GM20431 (cell line): ENCODE results near the gene AGAP4.
"Not testable (repeated sequence)": the region's sequence is repeated elsewhere in the genome, so short reads cannot be mapped to it uniquely, and the experiment has no call there.

Source experiments
- in situ Hi-C: fragments of 300-500 bp; cut with MseI, MboI; formaldehyde crosslinking; loops from one replicate; pipeline ENCODE4 v1.15.0; 2020; ENCODE audit warnings: low sequenced_read_pairs; ENCODE audit not compliant: unreplicated experiment

The AGAP4 gene

GRCh38 chr10:45847400-45847799 is at the start of gene AGAP4:
TSS of gene AGAP4 (minus strand) at chr10:45847500. CDS start at chr10:45847347, 153 bp downstream.
- in situ Hi-C loops: not testable (repeated sequence)

GRCh38 chr10:45890721-45891120 is 43.4 kb upstream of the AGAP4 start:
- in situ Hi-C loops: not testable (repeated sequence)

- in situ Hi-C loops: not testable (repeated sequence)
Measured at GRCh38 chr10:45889539-45890230, 42.4 kb upstream of the AGAP4 start.

- in situ Hi-C loops: not testable (repeated sequence)
Measured at GRCh38 chr10:45882880-45883279, 35.6 kb upstream of the AGAP4 start.

- in situ Hi-C loops: not testable (repeated sequence)
Measured at GRCh38 chr10:45865404-45865803, 18.1 kb upstream of the AGAP4 start.

GRCh38 chr10:45864264-45864663 is 17.0 kb upstream of the AGAP4 start:
- in situ Hi-C loops: not testable (repeated sequence)

GRCh38 chr10:45863632-45864031 is 16.3 kb upstream of the AGAP4 start:
- in situ Hi-C loops: not testable (repeated sequence)

GRCh38 chr10:45857931-45858330 is 10.6 kb upstream of the AGAP4 start:
- in situ Hi-C loops: not testable (repeated sequence)

GRCh38 chr10:45848467-45848866 is 1.2 kb upstream of the AGAP4 start:
- in situ Hi-C loops: not testable (repeated sequence)

- in situ Hi-C loops: loop anchor here (25.0 kb wide), 1 partner anchor 189 kb away; no protein-coding TSS in a partner anchor
Measured at GRCh38 chr10:45822918-45823317, 24.4 kb downstream of the AGAP4 start.

GRCh38 chr10:45820107-45820830 is 27.0 kb downstream of the AGAP4 start:
- in situ Hi-C loops: loop anchor here (25.0 kb wide), 1 partner anchor 192 kb away; no protein-coding TSS in a partner anchor

- in situ Hi-C loops: loop anchor here (25.0 kb wide), 1 partner anchor 193 kb away; no protein-coding TSS in a partner anchor
Measured at GRCh38 chr10:45819552-45819951, 27.7 kb downstream of the AGAP4 start.

GRCh38 chr10:45817912-45818311 is 29.4 kb downstream of the AGAP4 start:
- in situ Hi-C loops: loop anchor here (25.0 kb wide), 1 partner anchor 194 kb away; no protein-coding TSS in a partner anchor

- in situ Hi-C loops: loop anchor here (25.0 kb wide), 1 partner anchor 195 kb away; no protein-coding TSS in a partner anchor
Measured at GRCh38 chr10:45817130-45817859, 30.0 kb downstream of the AGAP4 start.

- in situ Hi-C loops: loop anchor here (25.0 kb wide), 1 partner anchor 198 kb away; no protein-coding TSS in a partner anchor
Measured at GRCh38 chr10:45814146-45814545, 33.2 kb downstream of the AGAP4 start.

- in situ Hi-C loops: loop anchor here (25.0 kb wide), 1 partner anchor 199 kb away; no protein-coding TSS in a partner anchor
Measured at GRCh38 chr10:45812959-45813358, 34.3 kb downstream of the AGAP4 start.

GRCh38 chr10:45811075-45811474 is 36.2 kb downstream of the AGAP4 start:
- in situ Hi-C loops: loop anchor here (25.0 kb wide), 1 partner anchor 201 kb away; no protein-coding TSS in a partner anchor

GRCh38 chr10:45809837-45810236 is 37.5 kb downstream of the AGAP4 start:
- in situ Hi-C loops: loop anchor here (25.0 kb wide), 1 partner anchor 202 kb away; no protein-coding TSS in a partner anchor

- in situ Hi-C loops: loop anchor here (25.0 kb wide), 1 partner anchor 207 kb away; no protein-coding TSS in a partner anchor
Measured at GRCh38 chr10:45804996-45805395, 42.3 kb downstream of the AGAP4 start.
